HL-60/S4 treated with retinoic acid at 250 ng/mL for 4 days and 3 days (cell line): ENCODE measurements around the gene TSPAN18.
"Not testable (repeated sequence)": the region's sequence is repeated elsewhere in the genome, so short reads cannot be mapped to it uniquely, and the experiment has no call there.

Source experiments
- in situ Hi-C: fragments of 300-500 bp; cut with MboI; formaldehyde crosslinking; loops from 2 replicates; pipeline ENCODE4 v1.7.0; 2022; ENCODE audit warnings: low sequenced_read_pairs

Gene TSPAN18

GRCh38 chr11:44861849-44862557 lies 135.2 kb downstream of the TSPAN18 start:
- in situ Hi-C loops = no loop called here

GRCh38 chr11:44862558-44863101 lies 135.9 kb downstream of the TSPAN18 start:
- in situ Hi-C loops = no loop called here

DNA sequence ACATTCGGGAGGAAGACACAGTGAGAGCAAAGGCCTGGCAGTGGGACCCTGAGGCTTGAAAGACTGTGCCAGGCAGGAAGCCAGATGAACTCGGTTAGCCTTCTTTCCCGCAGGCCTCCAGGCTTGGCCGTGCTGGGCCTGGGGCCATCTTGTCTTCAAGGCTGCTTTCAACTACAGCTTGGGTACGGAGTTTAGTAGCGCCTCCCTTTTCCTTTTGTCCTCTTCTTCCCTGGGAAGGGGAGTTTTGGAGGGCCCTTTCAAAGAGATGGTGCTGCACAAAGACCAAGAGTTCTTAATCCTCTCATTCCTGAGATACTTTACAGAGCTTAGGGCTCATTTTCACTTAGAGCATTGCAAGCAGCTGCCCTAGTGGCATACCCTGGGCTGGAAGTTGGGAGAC lies 136.5 kb downstream of the TSPAN18 start:
- in situ Hi-C loops = no loop called here

DNA sequence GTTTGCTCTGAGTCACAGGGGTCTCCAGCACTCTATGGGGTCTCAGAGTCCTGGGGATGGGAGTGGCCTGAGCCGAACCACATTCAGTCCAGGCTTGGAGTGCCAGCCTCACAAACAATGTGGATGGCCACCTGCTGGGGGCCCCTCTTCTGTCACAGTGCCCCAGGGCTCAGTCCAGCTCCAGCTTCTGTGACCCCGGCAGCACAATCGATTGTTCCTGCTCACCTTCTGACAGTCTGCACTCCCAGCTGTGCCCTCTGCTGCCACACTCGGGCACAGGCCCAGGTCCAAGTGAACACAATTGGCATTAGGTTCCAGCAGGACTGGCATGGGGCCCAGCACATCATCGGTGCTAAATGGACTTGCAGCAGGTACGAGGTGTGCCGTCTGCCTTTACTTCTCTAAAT lies 139.1 kb downstream of the TSPAN18 start:
- in situ Hi-C loops = no loop called here

GRCh38 chr11:44866286-44866685 lies 139.5 kb downstream of the TSPAN18 start:
- in situ Hi-C loops = no loop called here

DNA sequence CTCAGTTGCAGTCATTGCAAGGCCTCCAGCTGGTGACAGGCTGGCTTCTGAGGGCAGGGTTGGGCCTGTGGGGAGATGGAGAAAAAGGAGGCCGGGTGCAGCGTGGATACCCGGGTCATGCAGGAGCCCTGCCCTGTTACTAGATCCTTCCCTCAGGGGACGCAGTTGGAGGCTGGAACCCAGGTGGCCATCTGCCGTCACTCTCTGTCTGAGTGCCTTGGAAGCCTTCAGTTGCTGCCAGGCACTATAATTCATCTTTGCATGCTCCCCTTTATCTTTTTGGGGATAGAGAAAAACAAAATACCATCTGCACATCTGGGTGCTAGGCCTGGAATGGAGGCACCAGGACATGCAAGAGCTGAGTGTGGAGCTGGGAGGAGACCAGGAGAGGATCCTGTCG lies 141.3 kb downstream of the TSPAN18 start:
- in situ Hi-C loops = no loop called here

DNA sequence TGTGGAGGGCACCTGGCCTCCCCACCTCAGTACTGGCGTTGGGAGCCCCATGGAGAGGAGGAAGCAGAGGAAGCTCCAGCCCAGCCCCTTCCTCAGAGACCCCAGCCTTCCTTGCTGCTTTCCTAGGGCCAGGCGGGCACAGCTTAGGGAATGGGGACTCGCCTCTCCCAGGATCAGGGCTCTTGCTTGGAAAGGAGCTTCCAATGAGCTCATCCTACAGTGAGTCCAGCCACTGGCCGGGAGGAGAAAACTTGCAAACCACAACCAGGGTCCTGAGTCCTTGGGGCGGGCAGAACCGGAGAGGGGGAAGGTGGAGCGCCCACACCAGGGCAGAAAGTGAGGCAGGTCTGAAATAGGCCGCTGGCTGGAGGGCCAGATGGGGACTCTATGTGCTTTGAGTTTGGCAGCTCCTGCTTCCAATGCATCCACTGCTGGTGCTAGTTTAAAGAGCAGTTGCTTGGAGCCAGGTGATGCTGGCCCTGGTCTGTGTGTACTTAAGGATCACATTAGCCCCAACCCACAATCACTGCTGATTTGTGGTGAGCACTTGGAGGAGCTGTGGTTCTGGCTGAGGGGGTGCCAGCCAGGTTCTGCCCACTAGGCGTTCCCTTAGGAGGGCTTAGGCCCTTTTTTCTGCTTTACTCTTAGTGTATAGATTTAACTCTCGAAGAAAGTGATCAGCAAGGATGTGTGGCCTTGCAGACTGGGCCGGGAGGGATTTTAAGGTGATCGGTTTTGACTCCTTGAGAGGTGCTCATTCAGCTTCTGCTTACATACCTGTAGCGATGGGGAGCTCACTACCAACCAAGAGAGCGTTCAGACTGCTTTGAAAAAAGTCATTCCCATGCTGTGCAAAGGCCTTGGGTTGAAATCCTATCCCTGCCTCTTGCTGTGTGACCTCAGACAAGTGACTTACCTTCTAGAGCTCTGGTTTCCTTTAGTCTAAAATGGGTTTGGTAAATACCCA lies 142.0 kb downstream of the TSPAN18 start:
- in situ Hi-C loops = no loop called here

DNA sequence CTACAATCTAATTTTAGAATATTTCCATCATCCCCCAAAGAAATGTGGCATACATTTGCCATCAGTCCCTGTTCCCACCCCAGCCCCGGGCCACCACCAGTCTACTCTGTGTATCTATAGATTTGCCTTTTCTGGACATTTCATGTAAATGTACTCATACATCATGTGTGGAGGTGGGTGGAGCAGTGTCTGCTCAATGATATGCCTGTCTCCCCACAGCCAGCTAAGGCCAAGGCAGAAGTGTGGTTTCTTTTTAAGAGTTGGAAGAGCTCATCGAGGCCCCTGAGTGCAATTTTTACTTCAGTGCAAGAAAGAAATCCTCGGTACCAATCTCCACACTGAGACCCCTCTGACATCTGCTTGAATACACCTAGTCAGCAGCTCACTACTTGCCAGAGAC lies 143.4 kb downstream of the TSPAN18 start:
- in situ Hi-C loops = no loop called here

GRCh38 chr11:44870615-44871176 lies 143.9 kb downstream of the TSPAN18 start:
- in situ Hi-C loops = no loop called here

GRCh38 chr11:44871682-44872081 lies 144.9 kb downstream of the TSPAN18 start:
- in situ Hi-C loops = not testable (repeated sequence)

DNA sequence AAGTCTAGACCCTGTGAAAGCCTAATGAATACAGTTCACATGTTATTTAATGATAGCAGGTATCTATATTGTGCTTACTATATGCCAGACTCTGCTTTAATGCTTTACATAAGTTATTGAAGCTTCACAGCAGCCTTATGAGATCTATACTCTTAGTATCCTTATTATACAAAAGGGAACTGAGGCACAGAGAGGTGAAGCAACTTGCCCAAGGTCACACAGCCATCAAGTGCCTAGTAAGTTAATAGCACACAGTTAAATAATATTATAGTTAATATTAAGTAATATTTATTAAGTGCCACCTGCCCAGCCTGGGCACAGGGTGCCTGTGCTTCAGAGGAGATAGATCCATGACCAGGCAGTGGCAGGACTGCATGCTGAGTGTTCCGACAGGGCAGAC lies 145.8 kb downstream of the TSPAN18 start:
- in situ Hi-C loops = no loop called here

- in situ Hi-C loops = no loop called here
Measured at GRCh38 chr11:44873537-44873936, 146.8 kb downstream of the TSPAN18 start.

DNA sequence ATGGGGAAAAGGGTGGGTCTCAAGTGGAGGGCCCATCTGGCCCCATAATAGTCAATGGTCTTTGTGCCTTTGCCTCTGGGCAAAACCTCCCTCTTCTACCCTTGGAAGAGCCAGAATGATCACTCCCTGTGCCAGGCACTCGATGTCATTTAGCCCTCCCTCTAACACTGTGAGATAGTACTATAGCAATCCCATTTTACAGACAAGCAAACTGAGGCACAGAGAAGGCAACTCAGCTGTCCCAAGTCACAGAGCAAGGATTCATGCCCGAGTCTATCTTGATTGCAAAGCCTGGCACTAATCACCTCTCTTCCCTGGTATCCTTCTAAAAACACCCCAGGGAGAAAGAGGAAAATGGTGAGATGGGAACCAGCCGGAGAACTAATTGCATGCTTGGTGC lies 147.5 kb downstream of the TSPAN18 start:
- in situ Hi-C loops = no loop called here

DNA sequence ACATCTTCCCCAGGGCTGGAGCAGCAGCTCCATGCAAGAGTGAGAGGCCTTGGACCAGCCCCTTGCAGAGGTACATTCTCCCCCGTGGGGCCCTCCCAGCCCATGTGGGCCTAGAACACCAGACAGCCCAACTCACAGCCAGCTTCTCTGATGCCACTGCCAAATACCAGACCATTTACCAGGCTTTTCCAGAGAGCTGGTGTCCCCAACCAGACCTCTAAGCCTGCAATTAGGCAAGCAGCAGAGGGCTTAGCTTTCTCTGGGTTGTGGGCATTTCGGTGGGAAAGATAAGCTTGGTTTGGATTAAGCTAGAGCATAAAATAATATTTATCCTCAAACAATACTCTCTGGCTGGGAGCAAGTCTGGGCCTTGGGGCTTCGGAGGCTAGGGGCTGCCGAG lies 148.3 kb downstream of the TSPAN18 start:
- in situ Hi-C loops = loop anchor here (25.0 kb wide), 1 partner anchor 588 kb away; no protein-coding TSS in a partner anchor

GRCh38 chr11:44876194-44876723 lies 149.5 kb downstream of the TSPAN18 start:
- in situ Hi-C loops = loop anchor here (25.0 kb wide), 1 partner anchor 589 kb away; no protein-coding TSS in a partner anchor

- in situ Hi-C loops = loop anchor here (25.0 kb wide), 1 partner anchor 590 kb away; no protein-coding TSS in a partner anchor
Measured at GRCh38 chr11:44876906-44877305, 150.1 kb downstream of the TSPAN18 start.

- in situ Hi-C loops = loop anchor here (25.0 kb wide), 1 partner anchor 591 kb away; no protein-coding TSS in a partner anchor
Measured at GRCh38 chr11:44877571-44878497, 151.1 kb downstream of the TSPAN18 start.

DNA sequence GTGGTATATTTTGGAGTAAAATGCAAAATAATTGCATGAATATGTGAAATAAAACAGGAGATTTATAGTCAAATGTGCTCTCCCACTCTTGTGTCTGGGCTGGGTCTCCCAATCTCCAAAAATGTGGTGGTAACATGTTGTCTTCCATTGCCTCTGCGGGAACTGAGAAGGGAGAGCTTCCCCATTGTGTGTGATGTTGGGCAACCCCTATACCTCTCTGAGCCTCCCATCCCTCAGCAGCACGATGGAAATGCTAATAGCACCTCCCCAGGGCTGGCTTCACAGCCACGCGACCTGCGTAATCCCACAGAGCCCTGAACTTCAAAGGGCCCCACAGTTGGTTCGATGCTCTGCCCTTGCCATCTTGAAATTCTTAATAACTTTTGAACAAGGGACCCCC lies 151.9 kb downstream of the TSPAN18 start:
- in situ Hi-C loops = loop anchor here (25.0 kb wide), 1 partner anchor 591 kb away; no protein-coding TSS in a partner anchor

DNA sequence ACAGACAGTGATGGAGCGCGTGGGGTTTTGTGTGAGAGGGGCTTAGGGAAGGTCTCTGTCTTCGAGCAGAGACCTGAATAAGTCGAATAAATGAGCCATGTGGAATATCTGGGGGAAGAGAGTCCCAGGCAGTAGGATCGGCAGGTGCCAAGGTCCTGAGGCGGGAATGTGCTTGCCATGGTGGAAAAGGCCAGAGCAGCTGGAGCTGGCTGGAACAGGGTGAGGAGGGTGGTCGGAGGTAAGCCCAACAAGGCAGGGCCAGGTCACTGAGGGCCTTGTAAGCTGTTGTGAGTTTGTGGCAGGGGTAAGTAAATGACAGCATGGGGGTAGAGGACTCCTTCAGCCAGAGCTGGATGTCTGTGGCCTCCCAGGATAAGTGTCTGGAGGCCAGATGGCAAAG lies 152.7 kb downstream of the TSPAN18 start:
- in situ Hi-C loops = loop anchor here (25.0 kb wide), 1 partner anchor 592 kb away; no protein-coding TSS in a partner anchor
